K562 (cell line): Measurements from ENCODE around the gene EHD2. TPM values are rescaled to one million over a fixed set of nuclear protein-coding genes. Genes with fewer than 3 reads are reported as not detected.

Experiments
- ARNT ChIP-seq, 2 experiments: fragments of 450-650 bp; IDR thresholded peaks; 2 replicates each; pipeline ENCODE4 v1.6.1; 2016; ENCODE audit warnings: mild to moderate bottlenecking in 1 of 2
- ATF3 ChIP-seq, 2 experiments: fragments of 450-650 bp in 1 of 2; sonication (generic) in 1 of 2; formaldehyde crosslinking in 1 of 2; IDR thresholded peaks in 1 of 2; conservative IDR thresholded peaks in 1 of 2; 2 replicates each; pipeline versions ENCODE4 v1.6.1 to v1.8.1; 2016 to 2023; ENCODE audit warnings: mild to moderate bottlenecking in 2 of 2, moderate library complexity in 2 of 2, inconsistent platforms in 1 of 2, missing genetic modification reagents in 1 of 2
- CUX1 ChIP-seq: fragments of 200-800 bp; sonication (Bioruptor generic); IDR thresholded peaks from 2 replicates; pipeline ENCODE4 v1.6.1; 2016; ENCODE audit warnings: missing genetic modification characterization, missing compliant biosample characterization
- EP300 ChIP-seq: IDR thresholded peaks from 2 replicates; pipeline ENCODE4 v1.6.1; 2012; ENCODE audit warnings: low read length, improper control_type of control experiment
- FIP1L1 ChIP-seq: fragments of 200-400 bp; formaldehyde crosslinking; IDR thresholded peaks from 2 replicates; pipeline ENCODE4 v1.6.1; 2018; ENCODE audit warnings: mild to moderate bottlenecking, low read depth, low read length; ENCODE audit not compliant: poor library complexity, severe bottlenecking
- FOSL1 ChIP-seq: fragments of 200-800 bp; sonication (Bioruptor generic); conservative IDR thresholded peaks from 2 replicates; pipeline ENCODE4 v1.6.1; 2016; ENCODE audit warnings: missing genetic modification characterization, missing compliant biosample characterization
- FOXK2 ChIP-seq, 2 experiments: fragments of 450-650 bp; IDR thresholded peaks in 1 of 2; conservative IDR thresholded peaks in 1 of 2; 2 replicates each; pipeline ENCODE4 v1.6.1; 2016; ENCODE audit warnings: low read depth in 2 of 2, mild to moderate bottlenecking in 1 of 2
- JUND ChIP-seq, 2 experiments: IDR thresholded peaks; 2 replicates in 1 of 2; 3 replicates in 1 of 2; pipeline ENCODE4 v1.6.1; 2011; ENCODE audit warnings: borderline replicate concordance in 2 of 2, low read depth in 2 of 2, low read length in 2 of 2, improper control_type of control experiment in 1 of 2, missing biosample characterization in 1 of 2, missing genetic modification characterization in 1 of 2, missing genetic modification reagents in 1 of 2
- MAZ ChIP-seq, 2 experiments: fragments of 450-650 bp in 1 of 2; sonication (generic) in 1 of 2; formaldehyde crosslinking; IDR thresholded peaks in 1 of 2; conservative IDR thresholded peaks in 1 of 2; 2 replicates each; pipeline versions ENCODE4 v1.4.0 to v1.5.0; 2020; ENCODE audit warnings: mild to moderate bottlenecking in 1 of 2, missing genetic modification reagents in 1 of 2
- MTA3 ChIP-seq: fragments of 450-650 bp; formaldehyde crosslinking; IDR thresholded peaks from 2 replicates; pipeline ENCODE4 v1.6.1; 2017; ENCODE audit warnings: mild to moderate bottlenecking, borderline replicate concordance
- PKNOX1 ChIP-seq: fragments of 450-650 bp; IDR thresholded peaks from 2 replicates; pipeline ENCODE4 v1.6.1; 2016
- RNF2 ChIP-seq: sonication (generic); IDR thresholded peaks from 2 replicates; pipeline ENCODE4 v1.6.1; 2016
- TBL1XR1 ChIP-seq, 2 experiments: IDR thresholded peaks; 2 replicates each; pipeline ENCODE4 v1.6.1; 2012; ENCODE audit warnings: improper control_type of control experiment in 2 of 2, low read length in 2 of 2, mild to moderate bottlenecking in 1 of 2
- TEAD1 ChIP-seq, 2 experiments: fragments of 450-650 bp in 1 of 2; sonication (generic) in 1 of 2; formaldehyde crosslinking; IDR thresholded peaks; 2 replicates each; pipeline versions ENCODE4 v1.4.0 to v1.8.0; 2020 to 2022; ENCODE audit warnings: mild to moderate bottlenecking in 2 of 2, missing genetic modification reagents in 1 of 2
- ZNF277 ChIP-seq: fragments of 250-450 bp; sonication (Bioruptor Pico); IDR thresholded peaks from 2 replicates; pipeline ENCODE4 v1.8.0; 2022; ENCODE audit warnings: inconsistent platforms, mild to moderate bottlenecking, moderate library complexity, borderline replicate concordance
- ZNF398 ChIP-seq: fragments of 250-450 bp; sonication (Bioruptor Pico); IDR thresholded peaks from 2 replicates; pipeline ENCODE4 v1.8.0; 2021; ENCODE audit warnings: moderate library complexity, mild to moderate bottlenecking, inconsistent platforms
- polyA plus RNA-seq, 8 experiments: library from polyadenylated mRNA; depleted of rRNA in 4 of 8; stranded (reverse) in 5 of 8; unstranded in 3 of 8; fragments of >200 nt; fragmentation: Nextera tagmentation in 2 of 8; fragmentation: Illumina TruSeq in 1 of 8; extraction: Ambion mirVana in 2 of 8; extraction: Trizol in 1 of 8; gene quantifications; 2 replicates each; pipeline versions ENCODE4 v1.2.1 to v1.2.3, GENCODE V29; 2011 to 2014; ENCODE audit warnings: inconsistent platforms in 1 of 8, missing spikeins in 1 of 8
- total RNA-seq, 7 experiments: library from RNA; depleted of rRNA in 6 of 7; stranded (reverse); fragments of >200 nt in 6 of 7; fragmentation: Illumina TruSeq in 2 of 7; extraction: Trizol in 2 of 7; gene quantifications; 2 replicates each; pipeline versions ENCODE4 v1.2.1 to v1.2.3, GENCODE V29; 2011 to 2021; ENCODE audit warnings: low replicate concordance in 1 of 7

EHD2 gene
- total and polyA plus RNA-seq, 9 of the 15 experiments (the other 6 are each of a cell fraction or from before 2014, with no cell fraction given), result 1.7 to 32.2 (median 3.0) TPM

DNA sequence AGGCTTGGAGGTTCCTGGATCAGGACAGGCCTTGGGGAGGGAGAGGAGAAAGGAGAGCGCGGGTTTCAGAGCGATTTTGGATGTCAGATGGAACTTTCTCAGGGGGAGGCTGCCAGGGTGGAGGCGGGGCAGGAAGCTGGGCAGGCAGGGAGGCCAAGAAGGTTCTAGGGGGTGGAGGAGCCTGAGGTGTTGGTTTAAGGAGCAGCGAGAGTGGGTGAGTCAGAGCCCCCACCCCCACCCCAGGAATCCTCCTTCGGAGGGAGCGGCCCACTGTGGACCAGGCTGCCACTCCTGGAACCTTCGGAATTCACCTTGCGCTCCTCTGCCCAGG, 16.2 kb downstream of the EHD2 start (continued):
- TF ChIP-seq CUX1 (no peak), ZNF398 (no peak), FOXK2 (conservative IDR thresholded peaks at IDR 0.05 in 1 of 2, IDR thresholded peaks at IDR 0.05 in 1 of 2; ENCODE audit: low read depth in 2 of 2) (no peak), RNF2 (peak; percentile 44; the same call in 1 of the 2 replicates), JUND (IDR thresholded peaks at IDR 0.05; ENCODE audit: borderline replicate concordance, low read depth, low read length) (peak; percentile 91), JUND (tag; IDR thresholded peaks at IDR 0.05; ENCODE audit: borderline replicate concordance, low read depth, low read length) (peak; percentile 74; the same call in 1 of the 3 replicates), FIP1L1 (no peak), EP300 (peak; percentile 35; the same call in 1 of the 2 replicates), FOSL1 (tag) (peak; percentile 90), ARNT (IDR thresholded peaks at IDR 0.05) (no peak), ZNF277 (no peak), PKNOX1 (peak; percentile 45; the same call in 1 of the 2 replicates), MAZ (CRISPR knock-in tag; conservative IDR thresholded peaks at IDR 0.05 in 1 of 2, IDR thresholded peaks at IDR 0.05 in 1 of 2) (peak; percentile 60 to 93; a peak in 2 of 4 replicates), ATF3 (IDR thresholded peaks at IDR 0.05) (peak; percentile 74), ATF3 (CRISPR knock-in tag; conservative IDR thresholded peaks at IDR 0.05) (no peak), MTA3 (peak; percentile 43; the same call in 1 of the 2 replicates), TEAD1 (CRISPR knock-in tag; IDR thresholded peaks at IDR 0.05) (peak; percentile 72 to 98; a peak in 3 of 4 replicates), TBL1XR1 (IDR thresholded peaks at IDR 0.05; ENCODE audit: low read length in 2 of 2) (0 out of 4 replicates have a peak, but pooled peaks of 1 of the 2 experiments have one; percentile 48)
